ENCODE data around the gene FAM114A1.

- TF ChIP-seq REST (IDR thresholded peaks at IDR 0.05) (no peak), POLR2A (IDR thresholded peaks at IDR 0.05; ENCODE audit: low read length) (no peak)
Observed at GRCh38 chr4:38861791-38862190, 5.8 kb upstream of the FAM114A1 start.
